H9 (cell line): Measurements from ENCODE around the gene WIPF1. TPM values are rescaled to one million over a fixed set of nuclear protein-coding genes. Genes with fewer than 3 reads are reported as not detected.

ENCODE experiments used
- DNase-seq: peaks from one replicate; pipeline ENCODE4 v3.0.0-alpha.2; 2017
- H2AFZ ChIP-seq: one replicate; pipeline ENCODE4 v1.6.1; 2013; ENCODE audit warnings: mild to moderate bottlenecking, low read length, control low read depth, moderate library complexity
- H2AK5ac ChIP-seq: 2 replicates; pipeline ENCODE4 v1.6.1; 2013; ENCODE audit warnings: low read length, control low read depth, mixed read lengths; ENCODE audit not compliant: insufficient read length
- H2BK120ac ChIP-seq: one replicate; pipeline ENCODE4 v1.6.1; 2013; ENCODE audit warnings: low read depth, mild to moderate bottlenecking, low read length, control low read depth, inconsistent platforms; ENCODE audit not compliant: poor library complexity, severe bottlenecking
- H2BK12ac ChIP-seq: 2 replicates; pipeline ENCODE4 v1.6.1; 2013; ENCODE audit warnings: low read length, control low read depth, mixed read lengths, low read depth; ENCODE audit not compliant: insufficient read length
- H2BK15ac ChIP-seq: 2 replicates; pipeline ENCODE4 v1.6.1; 2013; ENCODE audit warnings: low read depth, low read length, control low read depth
- H2BK20ac ChIP-seq: one replicate; pipeline ENCODE4 v1.6.1; 2013; ENCODE audit warnings: low read depth, mild to moderate bottlenecking, low read length, control low read depth, inconsistent platforms; ENCODE audit not compliant: poor library complexity, severe bottlenecking
- H2BK5ac ChIP-seq: 2 replicates; pipeline ENCODE4 v1.6.1; 2013; ENCODE audit warnings: low read length, control low read depth, mixed read lengths; ENCODE audit not compliant: insufficient read length
- H3K14ac ChIP-seq: 2 replicates; pipeline ENCODE4 v1.6.1; 2013; ENCODE audit warnings: low read length, control low read depth; ENCODE audit not compliant: insufficient read depth
- H3K18ac ChIP-seq: 2 replicates; pipeline ENCODE4 v1.6.1; 2013; ENCODE audit warnings: low read depth, mild to moderate bottlenecking, mixed read lengths, low read length, control low read depth; ENCODE audit not compliant: insufficient read length
- H3K23ac ChIP-seq: 2 replicates; pipeline ENCODE4 v1.6.1; 2013; ENCODE audit warnings: low read length, control low read depth, mixed read lengths, low read depth; ENCODE audit not compliant: insufficient read length
- H3K23me2 ChIP-seq: 2 replicates; pipeline ENCODE4 v1.6.1; 2013; ENCODE audit warnings: low read depth, mild to moderate bottlenecking, mixed read lengths, low read length, control low read depth; ENCODE audit not compliant: insufficient read length, poor library complexity, severe bottlenecking
- H3K27ac ChIP-seq: 2 replicates; pipeline ENCODE4 v1.5.1; 2013; ENCODE audit warnings: low read length, control low read depth, mixed read lengths, low read depth; ENCODE audit not compliant: insufficient read length
- H3K27me3 ChIP-seq: 2 replicates; pipeline ENCODE4 v1.6.1; 2013; ENCODE audit warnings: low read length, control low read depth, inconsistent platforms; ENCODE audit not compliant: insufficient read depth
- H3K4ac ChIP-seq: 2 replicates; pipeline ENCODE4 v1.6.1; 2013; ENCODE audit warnings: low read depth, mild to moderate bottlenecking, control low read depth, inconsistent platforms, low read length, moderate library complexity
- H3K4me1 ChIP-seq: 2 replicates; pipeline ENCODE4 v1.6.1; 2013; ENCODE audit warnings: low read length, control low read depth, inconsistent platforms; ENCODE audit not compliant: insufficient read depth
- H3K4me2 ChIP-seq: 2 replicates; pipeline ENCODE4 v1.6.1; 2013; ENCODE audit warnings: low read length, control low read depth, mixed read lengths; ENCODE audit not compliant: insufficient read length, insufficient read depth
- H3K56ac ChIP-seq: 2 replicates; pipeline ENCODE4 v1.6.1; 2013; ENCODE audit warnings: low read depth, mild to moderate bottlenecking, mixed read lengths, low read length, control low read depth; ENCODE audit not compliant: insufficient read length
- H3K79me1 ChIP-seq: 2 replicates; pipeline ENCODE4 v1.6.1; 2013; ENCODE audit warnings: low read depth, mild to moderate bottlenecking, moderate library complexity, low read length, control low read depth, inconsistent platforms; ENCODE audit not compliant: insufficient read depth, poor library complexity, severe bottlenecking
- H3K79me2 ChIP-seq: 2 replicates; pipeline ENCODE4 v1.6.1; 2013; ENCODE audit warnings: low read length, control low read depth, inconsistent platforms; ENCODE audit not compliant: insufficient read depth
- H3K9ac ChIP-seq: 2 replicates; pipeline ENCODE4 v1.6.1; 2013; ENCODE audit warnings: low read length, control low read depth, mixed read lengths; ENCODE audit not compliant: insufficient read length; ENCODE audit errors: extremely low read depth
- H3K9me3 ChIP-seq: one replicate; pipeline ENCODE4 v1.6.1; 2013; ENCODE audit warnings: low read depth, low read length, inconsistent platforms; ENCODE audit not compliant: control insufficient read depth
- H3T11ph ChIP-seq: one replicate; pipeline ENCODE4 v1.6.1; 2013; ENCODE audit warnings: mild to moderate bottlenecking, low read length, control low read depth, inconsistent platforms
- H4K20me1 ChIP-seq: one replicate; pipeline ENCODE4 v1.6.1; 2013; ENCODE audit not compliant: control insufficient read depth, insufficient read length, insufficient read depth
- H4K5ac ChIP-seq: 2 replicates; pipeline ENCODE4 v1.6.1; 2013; ENCODE audit warnings: low read depth, mild to moderate bottlenecking, mixed read lengths, low read length, control low read depth; ENCODE audit not compliant: insufficient read length
- H4K8ac ChIP-seq: replicated peaks from 2 replicates; pipeline ENCODE4 v1.6.1; 2013; ENCODE audit warnings: low read length, control low read depth, mixed read lengths, low read depth; ENCODE audit not compliant: insufficient read length
- H4K91ac ChIP-seq: 2 replicates; pipeline ENCODE4 v1.6.1; 2013; ENCODE audit warnings: low read depth, mild to moderate bottlenecking, moderate library complexity, mixed read lengths, low read length, control low read depth; ENCODE audit not compliant: insufficient read length
- H3K27ac Mint-ChIP-seq, 3 experiments: 2 replicates in 2 of 3; 3 replicates in 1 of 3; pipeline ENCODE4 v1.8.0; 2020 to 2021; ENCODE audit warnings: mixed read lengths in 3 of 3, mild to moderate bottlenecking in 1 of 3, moderate library complexity in 1 of 3
- H3K27me3 Mint-ChIP-seq: 2 replicates; pipeline ENCODE4 v1.8.0; 2021; ENCODE audit warnings: low read depth, mild to moderate bottlenecking, moderate library complexity, mixed read lengths
- H3K36me3 Mint-ChIP-seq, 3 experiments: 2 replicates in 2 of 3; 3 replicates in 1 of 3; pipeline ENCODE4 v1.8.0; 2020 to 2021; ENCODE audit warnings: low read depth in 3 of 3, mixed read lengths in 3 of 3; ENCODE audit not compliant: insufficient read depth in 1 of 3
- H3K4me1 Mint-ChIP-seq, 2 experiments: 2 replicates each; pipeline ENCODE4 v1.8.0; 2020; ENCODE audit warnings: mixed read lengths in 2 of 2
- H3K4me3 Mint-ChIP-seq, 2 experiments: 2 replicates in 1 of 2; 3 replicates in 1 of 2; pipeline ENCODE4 v1.8.0; 2020 to 2021; ENCODE audit warnings: mild to moderate bottlenecking in 2 of 2, mixed read lengths in 2 of 2, moderate library complexity in 1 of 2
- H3K9me3 Mint-ChIP-seq, 2 experiments: 2 replicates in 1 of 2; 3 replicates in 1 of 2; pipeline ENCODE4 v1.8.0; 2020; ENCODE audit warnings: mild to moderate bottlenecking in 2 of 2, mixed read lengths in 2 of 2, moderate library complexity in 1 of 2
- CTCF ChIP-seq: fragments of 200-600 bp; sonication (generic); conservative IDR thresholded peaks from 3 replicates; pipeline ENCODE4 v1.8.0; 2021; ENCODE audit warnings: antibody characterized with exemption, mild to moderate bottlenecking
- WGBS: extraction: QIAGEN DNeasy Blood & Tissue Kit; methylation state at CpG from one replicate; pipeline ENCODE4 v1.1.7; 2013; ENCODE audit warnings: missing lambda C conversion rate, low lambda C conversion rate, mixed read lengths; ENCODE audit not compliant: insufficient read length; ENCODE audit errors: extremely low coverage; 5-methylcytosine and 5-hydroxymethylcytosine counted together
- total RNA-seq: library from RNA; stranded (reverse); gene quantifications from 2 replicates; pipeline ENCODE4 v1.2.1, GENCODE V29; 2021

WIPF1 gene
- total RNA-seq, 1 experiment from 2014 or later, result 5.1 TPM

- no peaks in the 10 kb centered on the region for H3K23me2 ChIP-seq
- no peaks in the 10 kb centered on the region for H3K9me3 ChIP-seq
- no peak overlapping the region for H3T11ph ChIP-seq
- H2BK5ac ChIP-seq, result no peak overlapping the region
- H2AFZ ChIP-seq, result no peak overlapping the region
- Mint-ChIP-seq H3K36me3 (no peaks in the 10 kb centered on the region), H3K27ac (no peak overlapping the region; a peak in 1 of 7 replicates), H3K27me3 (no peaks in the 10 kb centered on the region; the same call in 1 of the 2 replicates), H3K4me1 (peaks cover 0 to 7% of the 10 kb centered on the region in 2 experiments; a peak in 1 of 4 replicates), H3K9me3 (no peaks in the 10 kb centered on the region), H3K4me3 (no peak overlapping the region)
- WGBS, result no CpG with 5 or more reads among the region's 2 CpGs
- no peaks in the 10 kb centered on the region for H4K20me1 ChIP-seq
- H2BK20ac ChIP-seq, result no peak overlapping the region
- no peak overlapping the region for H3K56ac ChIP-seq
- H2BK15ac ChIP-seq, result no peak overlapping the region
- no peak overlapping the region for H3K14ac ChIP-seq
- no peak for DNase-seq
- H3K79me1 ChIP-seq, result no peaks in the 10 kb centered on the region
- H2BK12ac ChIP-seq, result no peak overlapping the region
- H2AK5ac ChIP-seq, result no peak overlapping the region
- H3K18ac ChIP-seq, result no peak overlapping the region
- H3K27me3 ChIP-seq, result no peaks in the 10 kb centered on the region
- no peak overlapping the region for H4K8ac ChIP-seq
- no peak overlapping the region for H3K9ac ChIP-seq
- no peaks in the 10 kb centered on the region for H3K79me2 ChIP-seq
- no peak overlapping the region for H2BK120ac ChIP-seq
- no peak for TF ChIP-seq CTCF
- no peaks in the 10 kb centered on the region for H3K4me1 ChIP-seq
- no peak overlapping the region for H4K91ac ChIP-seq
- no peak overlapping the region for H3K27ac ChIP-seq
- H3K4me2 ChIP-seq, result no peak overlapping the region
- no peak overlapping the region for H4K5ac ChIP-seq
- H3K23ac ChIP-seq, result no peak overlapping the region
- H3K4ac ChIP-seq, result no peak overlapping the region
These were observed 20.6 kb upstream of the WIPF1 start for GRCh38 chr2:174618179-174618578.
